Thyroid gland (tissue), 4 donors: Measurements from ENCODE around the gene PKP2.

Experiments
- POLR2A ChIP-seq, 2 donors: fragments of 450-650 bp; IDR thresholded peaks; one replicate each; pipeline ENCODE4 v1.6.1; 2017; ENCODE audit warnings: antibody characterized with exemption in 2 of 2, mild to moderate bottlenecking in 2 of 2, moderate library complexity in 1 of 2
- TF ChIP-seq, protein P1 (sequence below), 6 experiments: fragments of 200-600 bp in 3 of 6; fragments of 450-650 bp in 3 of 6; sonication (generic) in 3 of 6; IDR thresholded peaks; one replicate each; pipeline ENCODE4 v1.5.1; 2016 to 2019; ENCODE audit warnings: antibody characterized with exemption in 6 of 6, mild to moderate bottlenecking in 2 of 6, inconsistent platforms in 1 of 6, moderate library complexity in 1 of 6

DNA sequence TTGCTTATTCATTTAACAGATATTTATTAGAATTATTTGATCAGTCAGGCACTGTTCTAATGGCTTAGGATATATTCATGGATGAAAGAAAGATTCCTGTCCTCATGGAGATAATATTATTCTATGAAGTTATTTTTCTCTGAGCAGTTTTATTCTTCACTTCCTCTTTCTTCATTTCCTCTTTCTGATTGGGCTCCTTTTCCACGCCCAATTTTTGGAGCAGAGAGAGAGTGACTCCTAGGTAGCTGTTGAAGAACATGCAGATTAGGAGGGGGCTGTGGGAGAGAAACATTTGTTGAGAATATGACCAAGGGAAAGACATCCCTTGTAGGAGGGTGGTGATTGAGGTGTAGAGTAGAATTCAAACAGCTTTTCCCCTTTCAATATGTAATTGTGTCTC lies 134.9 kb downstream of the PKP2 start:
- TF ChIP-seq, protein P1, sequence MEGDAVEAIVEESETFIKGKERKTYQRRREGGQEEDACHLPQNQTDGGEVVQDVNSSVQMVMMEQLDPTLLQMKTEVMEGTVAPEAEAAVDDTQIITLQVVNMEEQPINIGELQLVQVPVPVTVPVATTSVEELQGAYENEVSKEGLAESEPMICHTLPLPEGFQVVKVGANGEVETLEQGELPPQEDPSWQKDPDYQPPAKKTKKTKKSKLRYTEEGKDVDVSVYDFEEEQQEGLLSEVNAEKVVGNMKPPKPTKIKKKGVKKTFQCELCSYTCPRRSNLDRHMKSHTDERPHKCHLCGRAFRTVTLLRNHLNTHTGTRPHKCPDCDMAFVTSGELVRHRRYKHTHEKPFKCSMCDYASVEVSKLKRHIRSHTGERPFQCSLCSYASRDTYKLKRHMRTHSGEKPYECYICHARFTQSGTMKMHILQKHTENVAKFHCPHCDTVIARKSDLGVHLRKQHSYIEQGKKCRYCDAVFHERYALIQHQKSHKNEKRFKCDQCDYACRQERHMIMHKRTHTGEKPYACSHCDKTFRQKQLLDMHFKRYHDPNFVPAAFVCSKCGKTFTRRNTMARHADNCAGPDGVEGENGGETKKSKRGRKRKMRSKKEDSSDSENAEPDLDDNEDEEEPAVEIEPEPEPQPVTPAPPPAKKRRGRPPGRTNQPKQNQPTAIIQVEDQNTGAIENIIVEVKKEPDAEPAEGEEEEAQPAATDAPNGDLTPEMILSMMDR (IDR thresholded peaks at IDR 0.05) = no peak
- TF ChIP-seq POLR2A (IDR thresholded peaks at IDR 0.05) = no peak
